KOPT-K1 (cell line): ENCODE results near the gene RPL18.
"Not testable (repeated sequence)": the region's sequence is repeated elsewhere in the genome, so short reads cannot be mapped to it uniquely, and the experiment has no call there.

Experiments
- H3K27ac ChIP-seq: fragments of 200-600 bp; sonication (generic); 2 replicates; pipeline ENCODE4 v1.5.1; 2016; ENCODE audit warnings: antibody characterized with exemption, mild to moderate bottlenecking, low read depth, low read length; ENCODE audit not compliant: poor library complexity, severe bottlenecking
- H3K36me3 ChIP-seq: fragments of 200-600 bp; sonication (generic); 2 replicates; pipeline ENCODE4 v1.5.1; 2017; ENCODE audit warnings: antibody characterized with exemption, mild to moderate bottlenecking, low read length, moderate library complexity; ENCODE audit not compliant: insufficient read depth
- H3K9me3 ChIP-seq: fragments of 200-600 bp; sonication (generic); 2 replicates; pipeline ENCODE4 v1.5.1; 2017; ENCODE audit warnings: antibody characterized with exemption, low read length, mild to moderate bottlenecking; ENCODE audit not compliant: insufficient read depth, poor library complexity, severe bottlenecking

RPL18 gene

GRCh38 chr19:48618916-48619691 lies at the start of gene RPL18, which contains the start of gene SPHK2:
Gene RPL18, minus strand, starts transcription at chr19:48619178. Its CDS starts 35 bp downstream, at chr19:48619143.
Gene SPHK2, plus strand, starts transcription at chr19:48619506. Its CDS starts 1,009 bp downstream, at chr19:48620515.
- Histone ChIP-seq H3K9me3 (no peaks in the 10 kb centered on the region), H3K27ac (peak within 1 kb of the TSS; percentile 88), H3K36me3 (peaks cover 48% of the 10 kb centered on the region)

- H3K9me3 ChIP-seq, result no peaks in the 10 kb centered on the region
- no peaks in the 10 kb centered on the region for H3K36me3 ChIP-seq
- H3K27ac ChIP-seq, result no peak overlapping the region
These were observed 49.8 kb upstream of the RPL18 start for GRCh38 chr19:48668761-48669160.

- no peaks in the 10 kb centered on the region for H3K36me3 ChIP-seq
- no peak overlapping the region for H3K27ac ChIP-seq
- H3K9me3 ChIP-seq, result no peaks in the 10 kb centered on the region
These were observed 49.4 kb upstream of the RPL18 start for GRCh38 chr19:48668332-48668731.

GRCh38 chr19:48665786-48666185 lies 46.8 kb upstream of the RPL18 start:
- Histone ChIP-seq H3K9me3 (no peaks in the 10 kb centered on the region), H3K27ac (no peak overlapping the region), H3K36me3 (no peaks in the 10 kb centered on the region)

- Histone ChIP-seq H3K27ac (no peak overlapping the region), H3K9me3 (no peaks in the 10 kb centered on the region), H3K36me3 (no peaks in the 10 kb centered on the region)
These were observed 45.5 kb upstream of the RPL18 start for GRCh38 chr19:48664476-48664875.

GRCh38 chr19:48663667-48664066 lies 44.7 kb upstream of the RPL18 start:
- no peak overlapping the region for H3K27ac ChIP-seq
- H3K36me3 ChIP-seq, result no peaks in the 10 kb centered on the region
- H3K9me3 ChIP-seq, result no peaks in the 10 kb centered on the region

- H3K9me3 ChIP-seq, result no peaks in the 10 kb centered on the region
- H3K36me3 ChIP-seq, result no peaks in the 10 kb centered on the region
- peak overlapping the region; percentile 81 for H3K27ac ChIP-seq
These were observed 42.7 kb upstream of the RPL18 start for GRCh38 chr19:48661711-48662090.

- peak overlapping the region; percentile 81 for H3K27ac ChIP-seq
- no peaks in the 10 kb centered on the region for H3K36me3 ChIP-seq
- H3K9me3 ChIP-seq, result no peaks in the 10 kb centered on the region
These were observed 42.1 kb upstream of the RPL18 start for GRCh38 chr19:48660852-48661710.

- no peaks in the 10 kb centered on the region for H3K36me3 ChIP-seq
- no peak overlapping the region for H3K27ac ChIP-seq
- H3K9me3 ChIP-seq, result no peaks in the 10 kb centered on the region
These were observed 40.8 kb upstream of the RPL18 start for GRCh38 chr19:48659768-48660167.

- no peaks in the 10 kb centered on the region for H3K9me3 ChIP-seq
- H3K36me3 ChIP-seq, result no peaks in the 10 kb centered on the region
- no peak overlapping the region for H3K27ac ChIP-seq
These were observed 39.5 kb upstream of the RPL18 start for GRCh38 chr19:48658483-48658882.

GRCh38 chr19:48657828-48658227 lies 38.9 kb upstream of the RPL18 start:
- not testable (repeated sequence) for H3K9me3 ChIP-seq, H3K27ac ChIP-seq

GRCh38 chr19:48656840-48657474 lies 38.0 kb upstream of the RPL18 start:
- Histone ChIP-seq H3K27ac (no peak overlapping the region), H3K36me3 (no peaks in the 10 kb centered on the region), H3K9me3 (no peaks in the 10 kb centered on the region)

More at GRCh38 chr19:48657828-48658227, 38.9 kb upstream of the RPL18 start:
- H3K36me3 ChIP-seq, result not testable (repeated sequence)

- H3K36me3 ChIP-seq, result no peaks in the 10 kb centered on the region
- H3K27ac ChIP-seq, result peak overlapping the region; percentile 54
- no peaks in the 10 kb centered on the region for H3K9me3 ChIP-seq
These were observed 35.5 kb upstream of the RPL18 start for GRCh38 chr19:48654299-48655059.

GRCh38 chr19:48651683-48652048 lies 32.7 kb upstream of the RPL18 start:
- H3K27ac ChIP-seq, result no peak overlapping the region
- H3K36me3 ChIP-seq, result no peaks in the 10 kb centered on the region
- no peaks in the 10 kb centered on the region for H3K9me3 ChIP-seq
